Adipocyte (in vitro differentiated cells): ENCODE measurements around the gene ASMT.
"Not testable (repeated sequence)": the region's sequence is repeated elsewhere in the genome, so short reads cannot be mapped to it uniquely, and the experiment has no call there.

Experiments
- DNase-seq: peaks from one replicate; pipeline ENCODE4 v3.0.0-alpha.2; 2015; ENCODE audit warnings: low read depth
- H3K27me3 ChIP-seq: replicated peaks from 2 replicates; pipeline ENCODE4 v1.7.0; 2013; ENCODE audit warnings: mild to moderate bottlenecking, low read length, moderate library complexity; ENCODE audit not compliant: control insufficient read depth, insufficient read depth
- H3K36me3 ChIP-seq: 2 replicates; pipeline ENCODE4 v1.7.0; 2013; ENCODE audit warnings: low read length, mild to moderate bottlenecking, moderate library complexity; ENCODE audit not compliant: control insufficient read depth, insufficient read depth, severe bottlenecking
- H3K4me1 ChIP-seq: 2 replicates; pipeline ENCODE4 v1.7.0; 2013; ENCODE audit warnings: mild to moderate bottlenecking, low read length, moderate library complexity; ENCODE audit not compliant: control insufficient read depth, insufficient read depth
- H3K4me3 ChIP-seq: 2 replicates; pipeline ENCODE4 v1.7.0; 2013; ENCODE audit warnings: mild to moderate bottlenecking, low read length, moderate library complexity
- H3K9ac ChIP-seq: 2 replicates; pipeline ENCODE4 v1.7.0; 2013; ENCODE audit warnings: mild to moderate bottlenecking, low read length, moderate library complexity
- H3K9me3 ChIP-seq: 2 replicates; pipeline ENCODE4 v1.7.0; 2013; ENCODE audit warnings: mild to moderate bottlenecking, low read length, moderate library complexity; ENCODE audit not compliant: control insufficient read depth

The ASMT gene

GRCh38 chrX:1614927-1615326 is at the start of gene ASMT:
TSS of gene ASMT (plus strand) at chrX:1615059. CDS start at chrX:1615200, 141 bp downstream.
- H3K9ac ChIP-seq = no peak within 1 kb of the TSS
- H3K4me3 ChIP-seq = no peak within 1 kb of the TSS
- H3K4me1 ChIP-seq = no peaks in the 10 kb centered on the region
- no peaks in the 10 kb centered on the region for H3K9me3 ChIP-seq
- no peaks in the 10 kb centered on the region for H3K27me3 ChIP-seq
- no peaks in the 10 kb centered on the region for H3K36me3 ChIP-seq
- DNase-seq = no peak

GRCh38 chrX:1574181-1574580 is 40.7 kb upstream of the ASMT start:
- not testable (repeated sequence) for H3K4me3 ChIP-seq, H3K9me3 ChIP-seq, DNase-seq, H3K27me3 ChIP-seq, H3K4me1 ChIP-seq, H3K9ac ChIP-seq, H3K36me3 ChIP-seq

GRCh38 chrX:1576201-1576992 is 38.5 kb upstream of the ASMT start:
- no peak for DNase-seq
- no peaks in the 10 kb centered on the region for H3K36me3 ChIP-seq
- no peaks in the 10 kb centered on the region for H3K9me3 ChIP-seq
- no peaks in the 10 kb centered on the region for H3K4me1 ChIP-seq
- H3K4me3 ChIP-seq = no peak overlapping the region
- no peak overlapping the region for H3K9ac ChIP-seq
- H3K27me3 ChIP-seq = no peaks in the 10 kb centered on the region

GRCh38 chrX:1577845-1578244 is 37.0 kb upstream of the ASMT start:
- no peak for DNase-seq
- H3K4me3 ChIP-seq = no peak overlapping the region
- H3K4me1 ChIP-seq = no peaks in the 10 kb centered on the region
- H3K9ac ChIP-seq = no peak overlapping the region
- H3K36me3 ChIP-seq = no peaks in the 10 kb centered on the region
- no peaks in the 10 kb centered on the region for H3K27me3 ChIP-seq
- no peaks in the 10 kb centered on the region for H3K9me3 ChIP-seq

- H3K9ac ChIP-seq = no peak overlapping the region
- no peaks in the 10 kb centered on the region for H3K4me1 ChIP-seq
- no peaks in the 10 kb centered on the region for H3K9me3 ChIP-seq
- DNase-seq = no peak
- no peaks in the 10 kb centered on the region for H3K27me3 ChIP-seq
- H3K36me3 ChIP-seq = no peaks in the 10 kb centered on the region
- H3K4me3 ChIP-seq = no peak overlapping the region
Observed at GRCh38 chrX:1578511-1579173, 36.2 kb upstream of the ASMT start.

- Histone ChIP-seq H3K9me3 (no peaks in the 10 kb centered on the region), H3K4me1 (no peaks in the 10 kb centered on the region), H3K36me3 (no peaks in the 10 kb centered on the region), H3K27me3 (no peaks in the 10 kb centered on the region), H3K4me3 (no peak overlapping the region), H3K9ac (no peak overlapping the region)
- peak; percentile 59 for DNase-seq
Observed at GRCh38 chrX:1581132-1581531, 33.7 kb upstream of the ASMT start.

- no peaks in the 10 kb centered on the region for H3K36me3 ChIP-seq
- H3K4me1 ChIP-seq = no peaks in the 10 kb centered on the region
- no peak overlapping the region for H3K4me3 ChIP-seq
- H3K9me3 ChIP-seq = no peaks in the 10 kb centered on the region
- peak; percentile 30 for DNase-seq
- no peak overlapping the region for H3K9ac ChIP-seq
- no peaks in the 10 kb centered on the region for H3K27me3 ChIP-seq
Observed at GRCh38 chrX:1582686-1583437, 32.0 kb upstream of the ASMT start.

- no peaks in the 10 kb centered on the region for H3K9me3 ChIP-seq
- no peaks in the 10 kb centered on the region for H3K36me3 ChIP-seq
- H3K27me3 ChIP-seq = no peaks in the 10 kb centered on the region
- no peak overlapping the region for H3K9ac ChIP-seq
- H3K4me1 ChIP-seq = no peaks in the 10 kb centered on the region
- no peak for DNase-seq
- no peak overlapping the region for H3K4me3 ChIP-seq
Observed at GRCh38 chrX:1584237-1585011, 30.4 kb upstream of the ASMT start.

- H3K27me3 ChIP-seq = no peaks in the 10 kb centered on the region
- no peaks in the 10 kb centered on the region for H3K9me3 ChIP-seq
- no peak overlapping the region for H3K9ac ChIP-seq
- no peak for DNase-seq
- no peaks in the 10 kb centered on the region for H3K4me1 ChIP-seq
- H3K4me3 ChIP-seq = no peak overlapping the region
- H3K36me3 ChIP-seq = no peaks in the 10 kb centered on the region
Observed at GRCh38 chrX:1587161-1587560, 27.7 kb upstream of the ASMT start.

- Histone ChIP-seq H3K4me3 (no peak overlapping the region), H3K27me3 (no peaks in the 10 kb centered on the region), H3K9ac (no peak overlapping the region), H3K4me1 (peaks cover 8% of the 10 kb centered on the region), H3K36me3 (peaks cover 12% of the 10 kb centered on the region), H3K9me3 (no peaks in the 10 kb centered on the region)
- DNase-seq = no peak
Observed at GRCh38 chrX:1589356-1590130, 25.3 kb upstream of the ASMT start.
